ENCODE measurements around the gene DNPH1. TPM values are rescaled to one million over a fixed set of nuclear protein-coding genes. Genes with fewer than 3 reads are reported as not detected.

The DNPH1 gene
- total RNA-seq, 1 experiment from 2014 or later = 66.3 TPM

DNA sequence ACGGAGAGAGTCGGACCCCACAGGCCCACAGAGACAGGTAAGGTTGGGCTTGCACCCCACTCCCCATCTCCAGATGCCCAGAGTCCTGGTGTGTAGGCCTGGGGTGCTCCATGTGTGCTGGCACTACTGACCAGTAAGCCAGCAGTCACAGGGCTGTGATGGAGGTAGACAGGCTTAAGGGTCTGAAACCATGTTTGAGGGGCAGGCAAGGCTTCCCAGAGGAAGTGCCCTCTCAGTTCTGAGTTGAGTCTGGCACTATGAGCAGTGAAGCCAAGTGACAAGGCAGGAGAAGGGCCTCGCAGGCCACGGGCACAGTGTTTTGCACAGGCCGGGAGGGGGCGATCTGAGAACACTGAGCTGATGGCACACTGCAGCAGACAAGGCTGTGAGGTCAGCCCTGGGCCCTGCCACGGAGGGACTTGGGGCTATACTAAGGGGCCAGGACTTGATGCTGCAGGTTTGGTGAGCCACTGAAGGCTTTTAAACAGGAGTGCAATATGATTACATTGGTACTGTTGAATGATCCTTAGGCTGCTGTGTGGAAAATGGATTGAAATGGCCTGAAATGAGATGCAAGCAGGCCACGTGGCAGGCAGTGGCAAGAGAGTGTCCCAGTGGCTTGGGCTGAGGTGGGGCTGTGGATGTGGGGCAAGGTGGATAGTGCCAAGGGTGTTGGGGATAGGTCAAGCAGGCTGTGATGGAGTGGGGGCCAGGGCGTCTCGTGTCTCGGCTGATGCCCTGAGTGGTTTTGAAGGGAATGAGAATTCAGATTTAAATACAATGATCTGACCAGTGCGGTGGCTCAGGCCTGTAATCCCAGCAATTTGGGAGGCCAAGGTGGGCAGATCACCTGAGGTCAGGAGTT lies 34.3 kb upstream of the DNPH1 start:
- DNase-seq (ENCODE audit: low read depth) = peak; percentile 78

DNA sequence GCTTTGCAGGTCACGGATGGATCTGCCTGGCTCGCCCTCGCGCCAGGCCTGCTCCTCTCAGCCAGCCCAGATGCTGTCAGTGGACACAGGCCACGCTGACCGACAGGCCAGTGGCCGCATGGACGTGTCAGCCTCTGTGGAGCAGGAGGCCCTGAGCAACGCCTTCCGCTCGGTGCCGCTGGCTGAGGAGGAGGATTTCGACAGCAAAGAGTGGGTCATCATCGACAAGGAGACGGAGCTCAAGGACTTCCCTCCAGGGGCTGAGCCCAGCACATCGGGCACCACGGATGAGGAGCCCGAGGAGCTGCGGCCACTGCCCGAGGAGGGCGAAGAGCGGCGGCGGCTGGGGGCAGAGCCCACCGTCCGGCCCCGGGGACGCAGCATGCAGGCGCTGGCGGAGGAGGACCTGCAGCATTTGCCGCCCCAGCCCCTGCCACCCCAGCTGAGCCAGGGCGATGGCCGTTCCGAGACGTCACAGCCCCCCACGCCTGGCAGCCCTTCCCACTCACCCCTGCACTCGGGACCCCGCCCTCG lies 33.6 kb upstream of the DNPH1 start:
- DNase-seq (ENCODE audit: low read depth) = no peak

DNA sequence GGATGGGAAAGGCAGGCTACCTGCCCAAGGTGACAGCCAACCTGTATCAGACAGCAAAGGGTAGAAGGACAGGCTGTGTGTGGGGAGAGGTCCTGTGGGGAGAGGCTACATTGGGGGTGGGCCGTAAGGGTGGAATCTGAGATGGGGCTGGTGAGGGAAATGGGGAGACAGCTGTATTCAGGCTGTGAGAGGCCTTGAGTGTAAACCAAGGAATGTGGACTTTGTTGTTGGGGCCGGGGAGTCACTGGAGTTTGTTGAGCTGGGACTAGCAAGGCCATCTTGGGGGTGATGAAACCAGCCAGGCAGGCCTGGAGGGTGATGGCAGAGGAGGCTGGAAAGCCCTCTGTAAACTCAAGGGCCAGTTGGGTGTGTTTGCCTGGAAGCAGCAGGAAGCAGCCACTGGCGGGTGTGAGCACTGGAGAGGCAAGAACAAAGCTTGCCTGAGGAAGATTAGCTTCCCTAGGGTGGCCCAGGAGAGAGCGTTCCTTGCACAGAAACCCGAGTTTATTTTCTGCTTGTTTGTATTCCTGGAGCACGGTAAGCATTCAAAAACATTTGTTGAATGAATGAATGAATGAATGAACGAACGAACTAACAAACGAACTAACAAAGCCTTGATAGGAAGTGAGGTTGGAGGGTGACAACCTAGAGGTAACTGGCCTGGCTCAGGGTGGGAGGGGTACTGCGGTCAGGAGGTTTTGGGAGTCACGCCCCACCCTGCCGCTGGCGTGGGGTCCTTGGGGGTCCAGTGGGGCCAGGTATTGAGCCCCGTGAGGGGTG lies 32.9 kb upstream of the DNPH1 start:
- no peak for DNase-seq (ENCODE audit: low read depth)

DNA sequence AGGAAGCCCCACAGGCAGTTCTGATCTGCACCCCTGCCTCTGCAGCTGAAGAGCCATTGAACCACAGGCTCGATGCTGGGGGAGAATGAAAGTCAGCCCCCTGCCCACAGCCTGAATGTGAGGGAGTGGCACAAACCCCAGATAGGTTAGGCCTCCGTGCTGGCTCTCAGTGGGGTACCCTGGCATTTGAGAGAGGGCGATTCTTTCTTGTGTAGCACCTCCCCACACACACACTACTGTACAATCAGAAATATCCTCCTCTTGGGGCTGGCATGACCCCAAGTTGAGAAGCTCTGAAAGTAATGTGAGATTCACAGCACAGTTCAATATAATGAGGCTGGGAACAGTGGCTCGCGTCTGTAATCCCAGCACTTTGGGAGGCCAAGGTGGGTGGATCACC lies 31.9 kb upstream of the DNPH1 start:
- DNase-seq (ENCODE audit: low read depth) = no peak

GRCh38 chr6:43260791-43261190 lies 31.5 kb upstream of the DNPH1 start:
- DNase-seq (ENCODE audit: low read depth) = no peak

GRCh38 chr6:43258807-43259686 lies 29.8 kb upstream of the DNPH1 start:
- DNase-seq (ENCODE audit: low read depth) = no peak

- DNase-seq (ENCODE audit: low read depth) = no peak
Measured at GRCh38 chr6:43258180-43258579, 28.9 kb upstream of the DNPH1 start.

- no peak for DNase-seq (ENCODE audit: low read depth)
Measured at GRCh38 chr6:43257367-43258145, 28.3 kb upstream of the DNPH1 start.

GRCh38 chr6:43256670-43257366 lies 27.5 kb upstream of the DNPH1 start:
- no peak for DNase-seq (ENCODE audit: low read depth)

DNA sequence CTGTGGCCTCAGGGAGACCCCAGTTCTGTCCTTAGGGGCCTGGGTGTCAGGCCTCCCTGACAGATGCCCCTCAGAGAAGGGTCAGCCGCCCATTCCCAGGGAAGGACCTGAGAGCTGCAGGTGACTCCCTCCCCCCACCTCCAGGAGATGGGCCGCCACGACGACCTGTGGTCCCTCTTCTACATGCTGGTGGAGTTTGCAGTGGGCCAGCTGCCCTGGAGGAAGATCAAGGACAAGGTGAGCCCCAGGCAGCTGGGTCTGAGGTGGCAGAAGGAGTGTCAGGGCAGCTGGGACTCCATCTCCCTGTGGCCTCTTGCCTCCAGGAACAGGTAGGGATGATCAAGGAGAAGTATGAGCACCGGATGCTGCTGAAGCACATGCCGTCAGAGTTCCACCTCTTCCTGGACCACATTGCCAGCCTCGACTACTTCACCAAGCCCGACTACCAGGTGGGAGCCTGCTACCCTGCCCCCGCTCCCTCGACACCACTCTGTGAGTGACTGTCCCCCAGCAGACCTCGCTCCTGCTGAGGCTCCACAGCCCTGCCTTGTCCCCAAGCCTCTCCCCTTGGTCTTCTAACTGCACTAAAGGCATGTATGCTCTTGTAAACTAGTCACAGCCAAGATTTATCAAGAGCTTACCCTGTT lies 26.2 kb upstream of the DNPH1 start:
- no peak for DNase-seq (ENCODE audit: low read depth)

DNA sequence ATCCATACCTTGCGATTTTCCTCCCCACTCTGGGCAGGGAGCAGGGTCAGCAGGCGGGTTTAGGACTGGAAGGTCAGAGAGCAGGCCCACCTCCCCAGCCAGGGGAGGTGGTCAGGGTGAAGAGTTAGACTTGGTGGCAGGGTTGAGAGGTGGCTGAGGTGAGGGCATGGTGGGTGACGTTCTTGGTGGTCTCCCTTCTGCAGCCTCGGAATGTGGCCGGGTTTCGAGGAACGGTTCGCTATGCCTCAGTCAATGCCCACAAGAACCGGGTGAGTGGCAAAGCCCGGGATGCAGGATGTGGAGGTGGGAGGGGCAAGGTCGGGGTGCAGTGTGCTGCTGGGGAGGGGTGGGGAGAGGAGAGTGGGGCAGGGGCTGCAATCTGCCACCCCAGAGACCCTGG lies 25.6 kb upstream of the DNPH1 start:
- no peak for DNase-seq (ENCODE audit: low read depth)

DNA sequence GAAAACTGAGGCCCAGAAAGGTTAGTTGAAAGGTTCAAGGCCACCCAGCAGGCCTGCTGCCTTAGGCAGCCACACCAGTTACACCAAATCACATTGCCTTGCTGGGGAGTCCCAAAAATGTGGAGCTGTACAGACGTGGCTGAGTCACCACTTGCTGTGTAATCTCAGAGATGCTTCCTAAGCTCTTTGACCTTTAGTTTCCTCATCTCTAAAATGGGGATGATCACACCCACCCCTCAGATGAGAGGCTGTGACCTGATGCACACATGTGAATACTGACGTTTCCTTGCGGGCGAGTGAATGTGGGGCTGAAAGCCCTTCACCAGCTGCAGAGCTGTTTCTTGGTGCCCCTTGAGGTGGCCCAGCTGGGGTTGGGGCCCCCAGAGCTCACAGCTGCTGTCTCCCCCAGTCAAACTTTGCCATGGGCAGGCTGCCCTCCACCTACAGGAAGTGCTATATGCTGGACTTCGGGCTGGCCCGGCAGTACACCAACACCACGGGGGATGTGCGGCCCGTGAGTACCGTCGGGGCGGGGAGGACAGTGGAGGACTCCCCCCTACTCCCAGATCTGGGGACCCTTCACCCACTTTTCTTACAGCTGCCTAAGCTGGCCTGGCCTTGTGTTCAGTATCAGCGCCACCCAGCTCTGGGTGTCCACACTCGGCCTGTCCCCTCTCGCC lies 25.0 kb upstream of the DNPH1 start:
- DNase-seq (ENCODE audit: low read depth) = no peak

DNA sequence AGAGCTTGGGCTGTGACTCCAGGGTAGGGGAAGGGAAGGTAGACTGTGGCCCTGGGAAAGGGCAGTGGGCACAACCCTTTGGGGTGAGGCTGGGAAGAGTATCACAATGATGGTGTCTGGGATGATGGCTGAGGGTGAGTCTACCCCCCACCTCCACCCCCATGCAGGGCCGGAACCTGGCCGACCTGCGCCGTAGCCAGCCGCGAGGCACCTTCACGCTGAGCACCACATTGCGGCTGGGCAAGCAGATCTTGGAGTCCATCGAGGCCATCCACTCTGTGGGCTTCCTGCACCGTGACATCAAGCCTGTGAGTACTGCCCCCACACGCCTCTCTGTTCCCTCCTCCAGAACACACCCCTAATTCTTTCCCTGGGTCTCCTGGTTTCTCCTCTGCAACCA lies 24.1 kb upstream of the DNPH1 start:
- DNase-seq (ENCODE audit: low read depth) = no peak

- peak; percentile 30 for DNase-seq (ENCODE audit: low read depth)
Measured at GRCh38 chr6:43250992-43251373, 21.7 kb upstream of the DNPH1 start.

DNA sequence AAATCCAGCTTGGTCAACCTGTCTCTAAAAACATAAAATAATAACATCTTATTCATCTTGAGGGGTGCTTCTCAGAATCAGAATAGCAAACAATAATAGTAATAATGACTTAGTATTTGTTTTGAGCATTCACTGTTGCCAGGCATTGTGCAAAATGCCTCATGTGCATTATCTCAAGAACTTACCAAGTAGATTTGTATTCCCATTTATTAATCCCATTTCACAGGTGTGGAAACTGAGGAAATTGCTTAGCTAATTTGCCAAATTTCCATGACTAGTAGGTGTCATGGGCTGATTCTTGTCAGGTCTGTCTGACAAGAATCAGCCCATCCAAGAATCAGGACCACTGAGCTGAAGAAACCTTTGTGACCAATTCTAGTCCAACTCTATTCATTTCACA lies 19.5 kb upstream of the DNPH1 start:
- DNase-seq (ENCODE audit: low read depth) = no peak

DNA sequence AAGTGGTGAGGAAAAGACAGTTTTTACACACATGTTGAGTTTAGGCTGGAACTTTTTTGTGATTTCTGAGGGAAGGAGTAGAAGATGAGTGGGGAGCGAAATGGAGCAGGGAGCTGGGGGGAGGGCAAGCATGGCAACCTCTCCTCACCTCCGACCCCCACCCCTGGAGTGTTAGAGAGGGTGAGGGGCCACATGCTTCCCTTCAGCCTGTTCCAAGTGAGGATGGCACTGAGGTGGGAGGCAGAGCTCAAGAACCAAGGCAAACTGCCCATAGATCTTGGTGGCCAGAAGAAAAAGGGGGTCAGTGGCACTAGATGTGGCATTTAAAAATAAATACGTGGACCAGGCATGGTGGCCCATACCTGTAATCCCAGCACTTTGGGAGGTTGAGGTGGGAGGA lies 18.8 kb upstream of the DNPH1 start:
- no peak for DNase-seq (ENCODE audit: low read depth)

DNA sequence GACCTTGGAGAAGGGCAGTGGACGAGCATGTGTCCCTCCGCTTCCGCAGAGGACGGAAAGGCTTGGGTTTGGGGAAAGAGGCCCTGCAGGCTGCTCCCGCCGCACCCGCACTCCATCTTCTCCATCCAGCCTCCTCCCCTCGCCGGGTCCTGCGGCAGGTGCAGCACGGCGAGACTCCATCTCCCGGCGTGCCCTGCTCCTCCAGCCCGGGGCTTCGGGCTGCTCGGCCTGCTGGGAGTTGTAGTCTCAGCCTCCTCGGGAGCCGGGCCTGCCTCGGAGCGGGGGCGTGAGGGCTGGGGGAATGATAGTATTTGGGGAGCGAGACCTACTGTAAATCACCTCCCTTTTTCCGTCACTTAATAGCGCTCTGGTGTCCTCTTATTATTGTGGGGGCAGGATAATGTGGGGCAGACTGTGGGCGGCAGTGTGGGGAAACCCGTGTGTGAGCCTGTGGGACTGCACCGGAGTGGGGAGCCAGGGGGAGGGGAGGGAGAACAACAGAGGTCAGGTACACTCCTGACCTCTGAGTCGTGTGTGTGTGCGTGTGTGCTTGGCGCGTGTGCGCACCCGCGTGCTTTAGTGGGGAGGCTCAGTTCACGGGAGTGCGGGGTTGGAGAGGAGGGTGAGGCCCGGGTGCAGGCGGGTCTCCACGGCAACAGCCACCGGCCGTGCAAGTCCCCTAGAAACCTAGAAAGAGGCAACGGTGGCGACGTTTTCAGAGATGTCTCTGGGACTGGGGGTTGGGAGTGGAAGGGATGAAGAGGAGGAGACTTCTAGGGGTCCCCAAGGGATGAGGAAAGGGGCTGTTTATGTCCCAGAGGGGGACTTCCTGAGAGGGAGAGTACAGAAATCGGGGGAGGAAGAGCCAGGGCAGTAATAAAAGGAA lies 18.1 kb upstream of the DNPH1 start:
- DNase-seq (ENCODE audit: low read depth) = peak; percentile 83

Measured in Daoy (cell line).